PC-3 (cell line): ENCODE data around the gene ALDH8A1. TPM values are rescaled to one million over a fixed set of nuclear protein-coding genes. Genes with fewer than 3 reads are reported as not detected.

Experiments used
- ATAC-seq: fragments of 200-7000 bp; cut with Tn5 transposase; 2 replicates; pipeline ENCODE4 v1.9.1; 2020; ENCODE audit warnings: mild to moderate bottlenecking, moderate library complexity
- BruUV-seq: library from RNA; stranded (reverse); fragments of 400-500 nt; replicated peaks from 2 replicates; lab custom pipeline; 2021; lab: Mats Ljungman, UMichigan
- CTCF ChIA-PET: fragments of 300-600 bp; sonication (Branson Sonifier 250); formaldehyde crosslinking; loops from one replicate; lab custom pipeline; 2022; ENCODE audit warnings: antibody characterized with exemption; lab: Charles Lee
- POLR2A ChIA-PET: fragments of 300-600 bp; sonication (Branson Sonifier 250); formaldehyde crosslinking; loops from one replicate; lab custom pipeline; 2022; ENCODE audit warnings: antibody characterized with exemption; ENCODE audit not compliant: unreplicated experiment; lab: Charles Lee
- DNase-seq: peaks from one replicate; pipeline ENCODE4 v3.0.0-alpha.2; 2015
- H2AFZ ChIP-seq: fragments of 300-600 bp; sonication (generic); 2 replicates; pipeline ENCODE4 v1.6.0; 2016; ENCODE audit warnings: antibody characterized with exemption, low read length
- H3F3A ChIP-seq: fragments of 300-600 bp; sonication (generic); one replicate; pipeline ENCODE4 v1.6.0; 2017; ENCODE audit warnings: antibody characterized with exemption, low read length, control low read depth, mild to moderate bottlenecking; ENCODE audit not compliant: unreplicated experiment
- H3K27ac ChIP-seq: fragments of 300-600 bp; sonication (generic); 2 replicates; pipeline ENCODE4 v1.5.1; 2016; ENCODE audit warnings: mild to moderate bottlenecking, low read length
- H3K27me3 ChIP-seq: fragments of 300-600 bp; sonication (generic); 2 replicates; pipeline ENCODE4 v1.6.1; 2016; ENCODE audit warnings: low read length, mixed read lengths
- H3K36me3 ChIP-seq: fragments of 300-600 bp; sonication (generic); 2 replicates; pipeline ENCODE4 v1.6.1; 2016; ENCODE audit warnings: low read depth, mixed run types, low read length, mixed read lengths
- H3K4me1 ChIP-seq: fragments of 300-600 bp; sonication (generic); 2 replicates; pipeline ENCODE4 v1.5.1; 2016; ENCODE audit warnings: low read length; ENCODE audit not compliant: insufficient read depth
- H3K4me2 ChIP-seq: fragments of 300-600 bp; sonication (generic); 2 replicates; pipeline ENCODE4 v1.6.0; 2016; ENCODE audit warnings: low read length
- H3K4me3 ChIP-seq: fragments of 300-600 bp; sonication (generic); 2 replicates; pipeline ENCODE4 v1.5.1; 2016; ENCODE audit warnings: mild to moderate bottlenecking, low read length, mixed read lengths
- H3K79me2 ChIP-seq: fragments of 300-600 bp; sonication (generic); 2 replicates; pipeline ENCODE4 v1.6.1; 2017; ENCODE audit warnings: low read length, mixed read lengths
- H3K9ac ChIP-seq: fragments of 300-600 bp; sonication (generic); 2 replicates; pipeline ENCODE4 v1.6.0; 2016; ENCODE audit warnings: mild to moderate bottlenecking, low read length
- H3K9me2 ChIP-seq: fragments of 300-600 bp; sonication (generic); replicated peaks from 2 replicates; pipeline ENCODE4 v1.6.1; 2016; ENCODE audit warnings: mixed run types, low read length, mixed read lengths
- H3K9me3 ChIP-seq: fragments of 300-600 bp; sonication (generic); 2 replicates; pipeline ENCODE4 v1.6.1; 2016; ENCODE audit warnings: low read length, mixed read lengths
- H4K20me1 ChIP-seq: fragments of 300-600 bp; sonication (generic); 2 replicates; pipeline ENCODE4 v1.6.1; 2016; ENCODE audit warnings: low read length, mixed read lengths
- EZH2 ChIP-seq: fragments of 300-600 bp; sonication (generic); IDR thresholded peaks from one replicate; pipeline ENCODE4 v1.6.1; 2017; ENCODE audit warnings: antibody characterized with exemption, mild to moderate bottlenecking, low read length; ENCODE audit not compliant: unreplicated experiment
- EZH2phosphoT487 ChIP-seq: fragments of 300-600 bp; sonication (generic); IDR thresholded peaks from 2 replicates; pipeline ENCODE4 v1.6.1; 2018; ENCODE audit warnings: mild to moderate bottlenecking, antibody characterized with exemption, low read length, borderline replicate concordance
- intact Hi-C: fragments of 100-400 bp; cut with micrococcal nuclease; formaldehyde crosslinking; loops from 2 replicates; pipeline ENCODE4 v1.9.0; 2023
- total RNA-seq: library from RNA; depleted of rRNA; stranded (reverse); fragments of >200 nt; gene quantifications from 2 replicates; pipeline ENCODE4 v1.2.3, GENCODE V29; 2014
- TF ChIP-seq, protein P1 (sequence below): fragments of 300-600 bp; sonication (generic); conservative IDR thresholded peaks from 2 replicates; pipeline ENCODE4 v1.5.1; 2017; ENCODE audit warnings: antibody characterized with exemption, low read depth, mild to moderate bottlenecking, low read length

Gene ALDH8A1
- total RNA-seq, 1 experiment from 2014 or later: 1.9 TPM

DNA sequence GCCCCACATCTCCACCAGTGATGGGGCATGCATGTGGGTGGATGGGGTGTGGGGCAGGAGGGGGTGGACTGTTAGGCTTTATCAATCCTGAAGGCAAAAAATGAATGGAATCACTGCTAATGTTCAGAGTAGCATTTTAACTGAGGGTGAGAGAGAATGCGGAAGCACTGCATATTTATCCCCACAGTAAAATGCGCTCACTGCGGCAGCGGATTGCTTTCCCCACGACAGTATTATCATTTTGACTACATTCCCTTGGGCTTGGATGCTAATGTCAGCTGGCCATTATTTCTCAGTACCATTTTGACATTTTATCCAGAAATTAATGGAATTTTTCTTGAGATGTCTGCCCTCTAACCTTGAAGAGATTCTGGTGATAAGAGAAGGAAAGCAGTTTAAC, 13.4 kb downstream of the ALDH8A1 start:
- H3K36me3 ChIP-seq: no peaks in the 10 kb centered on the region
- H3K9me2 ChIP-seq: no peaks in the 10 kb centered on the region
- DNase-seq (no peak), ATAC-seq (no peak)
- no peak overlapping the region for H3K27ac ChIP-seq
- no peaks in the 10 kb centered on the region for H3K9me3 ChIP-seq
- TF ChIP-seq EZH2 (no peak), EZH2phosphoT487 (no peak)
- TF ChIP-seq, protein P1, sequence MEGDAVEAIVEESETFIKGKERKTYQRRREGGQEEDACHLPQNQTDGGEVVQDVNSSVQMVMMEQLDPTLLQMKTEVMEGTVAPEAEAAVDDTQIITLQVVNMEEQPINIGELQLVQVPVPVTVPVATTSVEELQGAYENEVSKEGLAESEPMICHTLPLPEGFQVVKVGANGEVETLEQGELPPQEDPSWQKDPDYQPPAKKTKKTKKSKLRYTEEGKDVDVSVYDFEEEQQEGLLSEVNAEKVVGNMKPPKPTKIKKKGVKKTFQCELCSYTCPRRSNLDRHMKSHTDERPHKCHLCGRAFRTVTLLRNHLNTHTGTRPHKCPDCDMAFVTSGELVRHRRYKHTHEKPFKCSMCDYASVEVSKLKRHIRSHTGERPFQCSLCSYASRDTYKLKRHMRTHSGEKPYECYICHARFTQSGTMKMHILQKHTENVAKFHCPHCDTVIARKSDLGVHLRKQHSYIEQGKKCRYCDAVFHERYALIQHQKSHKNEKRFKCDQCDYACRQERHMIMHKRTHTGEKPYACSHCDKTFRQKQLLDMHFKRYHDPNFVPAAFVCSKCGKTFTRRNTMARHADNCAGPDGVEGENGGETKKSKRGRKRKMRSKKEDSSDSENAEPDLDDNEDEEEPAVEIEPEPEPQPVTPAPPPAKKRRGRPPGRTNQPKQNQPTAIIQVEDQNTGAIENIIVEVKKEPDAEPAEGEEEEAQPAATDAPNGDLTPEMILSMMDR: no peak
- H3K27me3 ChIP-seq: no peaks in the 10 kb centered on the region
- H3K4me1 ChIP-seq: peaks cover 8% of the 10 kb centered on the region
- CTCF ChIA-PET: no interaction called here
- intact Hi-C loops: no loop called here
- no peaks in the 10 kb centered on the region for H3F3A ChIP-seq
- POLR2A ChIA-PET: no interaction called here
- H3K79me2 ChIP-seq: no peaks in the 10 kb centered on the region
- no peak overlapping the region for H3K9ac ChIP-seq
- no peak overlapping the region for H3K4me3 ChIP-seq
- BruUV-seq: no TSS peak
- H2AFZ ChIP-seq: no peak overlapping the region
- H3K4me2 ChIP-seq: no peak overlapping the region
- no peaks in the 10 kb centered on the region for H4K20me1 ChIP-seq

DNA sequence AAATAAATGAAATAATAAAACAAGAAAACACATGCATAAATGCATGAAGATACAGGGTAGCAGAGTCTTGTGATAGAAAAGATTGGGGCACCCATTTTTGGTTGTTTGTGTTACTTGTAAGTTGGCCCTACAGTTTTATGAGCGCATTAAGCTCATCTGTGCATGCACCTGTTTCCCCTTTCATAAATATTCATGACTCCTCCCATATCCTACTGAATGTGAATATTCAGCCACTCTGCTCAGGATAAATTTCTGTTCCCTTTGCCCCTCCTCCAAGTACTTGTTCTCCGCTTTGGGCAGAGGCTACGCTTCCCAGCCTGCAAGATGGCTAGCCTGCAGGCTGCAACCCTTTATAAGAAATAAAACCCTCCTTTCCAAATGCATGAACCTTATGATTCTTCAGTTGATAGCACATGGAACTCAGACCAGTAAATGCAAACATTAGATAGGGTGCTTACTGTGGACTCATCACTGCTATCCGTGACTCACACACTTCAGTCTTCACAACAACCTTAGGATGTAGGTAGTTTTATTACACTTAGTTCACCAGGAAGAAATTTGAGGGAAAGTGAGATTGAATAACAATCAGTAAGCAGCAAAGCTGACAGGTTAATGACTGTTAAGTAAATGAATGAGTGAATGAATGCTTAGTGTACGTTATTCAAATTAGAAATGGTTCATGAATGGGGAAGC, 15.0 kb downstream of the ALDH8A1 start:
- no peak overlapping the region for H3K4me3 ChIP-seq
- H3F3A ChIP-seq: no peaks in the 10 kb centered on the region
- H3K27me3 ChIP-seq: no peaks in the 10 kb centered on the region
- H3K27ac ChIP-seq: no peak overlapping the region
- no peaks in the 10 kb centered on the region for H4K20me1 ChIP-seq
- no TSS peak for BruUV-seq
- TF ChIP-seq EZH2 (no peak), EZH2phosphoT487 (no peak)
- TF ChIP-seq, protein P1: no peak
- H3K4me1 ChIP-seq: peaks cover 8% of the 10 kb centered on the region
- H3K9me2 ChIP-seq: no peaks in the 10 kb centered on the region
- H3K79me2 ChIP-seq: no peaks in the 10 kb centered on the region
- DNase-seq (peak; percentile 61), ATAC-seq (peak; percentile 91)
- intact Hi-C loops: no loop called here
- ChIA-PET CTCF (no interaction called here), POLR2A (no interaction called here)
- no peak overlapping the region for H3K4me2 ChIP-seq
- H2AFZ ChIP-seq: no peak overlapping the region
- no peak overlapping the region for H3K9ac ChIP-seq
- no peaks in the 10 kb centered on the region for H3K36me3 ChIP-seq
- H3K9me3 ChIP-seq: no peaks in the 10 kb centered on the region
